Upper lobe of left lung (tissue), 4 donors: ENCODE measurements around the gene SLC47A1.

Source experiments
- CTCF ChIP-seq, 6 experiments: fragments of 450-650 bp in 4 of 6; fragments of 200-600 bp in 2 of 6; sonication (generic) in 2 of 6; IDR thresholded peaks; one replicate each; pipeline ENCODE4 v1.5.1; 2016 to 2019; ENCODE audit warnings: antibody characterized with exemption in 6 of 6
- EP300 ChIP-seq, 4 donors: sonication (generic); formaldehyde crosslinking; IDR thresholded peaks; one replicate each; pipeline ENCODE4 v1.5.1; 2017; ENCODE audit warnings: antibody characterized with exemption in 4 of 4, control low read depth in 2 of 4
- POLR2A ChIP-seq, 4 donors: fragments of 450-650 bp; IDR thresholded peaks; one replicate each; pipeline ENCODE4 v1.5.1; 2016 to 2017; ENCODE audit warnings: antibody characterized with exemption in 4 of 4, mild to moderate bottlenecking in 2 of 4

- TF ChIP-seq CTCF (IDR thresholded peaks at IDR 0.05) (peak; percentile 72 to 85 (median 78)), POLR2A (IDR thresholded peaks at IDR 0.05) (no peak), EP300 (IDR thresholded peaks at IDR 0.05) (no peak)
These were observed 19.7 kb upstream of the SLC47A1 start for GRCh38 chr17:19513897-19514488.
